HepG2 (cell line): ENCODE measurements around the gene C1orf35. TPM values are rescaled to one million over a fixed set of nuclear protein-coding genes. Genes with fewer than 3 reads are reported as not detected.

Experiments
- ATF3 ChIP-seq: sonication (generic); formaldehyde crosslinking; IDR thresholded peaks from 2 replicates; pipeline ENCODE4 v1.4.0; 2020; ENCODE audit warnings: missing genetic modification reagents
- BRD4 ChIP-seq: sonication (generic); formaldehyde crosslinking; IDR thresholded peaks from 2 replicates; pipeline ENCODE4 v1.4.0; 2020; ENCODE audit warnings: missing genetic modification reagents
- DMAP1 ChIP-seq: IDR thresholded peaks from 2 replicates; pipeline ENCODE4 v1.6.1; 2016
- FOXK2 ChIP-seq: fragments of 450-650 bp; IDR thresholded peaks from 2 replicates; pipeline ENCODE4 v1.6.1; 2016
- MAF1 ChIP-seq: sonication (generic); formaldehyde crosslinking; IDR thresholded peaks from 2 replicates; pipeline ENCODE4 v1.5.0; 2020; ENCODE audit warnings: missing genetic modification reagents, borderline replicate concordance
- MBNL3 ChIP-seq: fragments of 250-450 bp; sonication (Bioruptor Pico); conservative IDR thresholded peaks from 2 replicates; pipeline ENCODE4 v1.8.0; 2022; ENCODE audit warnings: mild to moderate bottlenecking, inconsistent platforms
- NFRKB ChIP-seq: fragments of 450-650 bp; IDR thresholded peaks from 2 replicates; pipeline ENCODE4 v1.6.1; 2017
- RBFOX2 ChIP-seq: fragments of 200-400 bp; formaldehyde crosslinking; IDR thresholded peaks from 2 replicates; pipeline ENCODE4 v1.6.1; 2017; ENCODE audit warnings: low read depth, mild to moderate bottlenecking, low read length
- SIN3A ChIP-seq: IDR thresholded peaks from 2 replicates; pipeline ENCODE4 v1.6.1; 2011; ENCODE audit warnings: low read depth, mild to moderate bottlenecking, control low read depth, low read length, borderline replicate concordance
- THAP11 ChIP-seq: IDR thresholded peaks from 2 replicates; pipeline ENCODE4 v1.6.1; 2016; ENCODE audit warnings: missing biosample characterization, missing genetic modification reagents
- ZBTB43 ChIP-seq: sonication (generic); formaldehyde crosslinking; conservative IDR thresholded peaks from 2 replicates; pipeline ENCODE4 v1.4.0; 2020; ENCODE audit warnings: missing genetic modification reagents
- ZFP62 ChIP-seq: sonication (generic); formaldehyde crosslinking; IDR thresholded peaks from 2 replicates; pipeline ENCODE4 v1.4.0; 2020; ENCODE audit warnings: missing genetic modification reagents
- ZFP82 ChIP-seq: sonication (generic); formaldehyde crosslinking; IDR thresholded peaks from 2 replicates; pipeline ENCODE4 v1.5.1; 2020; ENCODE audit warnings: mild to moderate bottlenecking, missing genetic modification reagents, borderline replicate concordance
- ZIK1 ChIP-seq: sonication (generic); formaldehyde crosslinking; IDR thresholded peaks from 2 replicates; pipeline ENCODE4 v1.5.0; 2020; ENCODE audit warnings: mild to moderate bottlenecking, low read depth, missing genetic modification reagents, borderline replicate concordance
- ZNF260 ChIP-seq: sonication (generic); formaldehyde crosslinking; IDR thresholded peaks from 2 replicates; pipeline ENCODE4 v1.4.0; 2020; ENCODE audit warnings: missing genetic modification reagents, low read depth, mild to moderate bottlenecking, borderline replicate concordance
- ZNF512 ChIP-seq: sonication (generic); formaldehyde crosslinking; IDR thresholded peaks from 2 replicates; pipeline ENCODE4 v1.4.0; 2020; ENCODE audit warnings: mild to moderate bottlenecking, missing genetic modification reagents
- ZNF546 ChIP-seq: sonication (generic); formaldehyde crosslinking; conservative IDR thresholded peaks from 2 replicates; pipeline ENCODE4 v1.8.1; 2023; ENCODE audit warnings: mild to moderate bottlenecking, missing genetic modification reagents
- ZNF549 ChIP-seq: sonication (generic); formaldehyde crosslinking; IDR thresholded peaks from 2 replicates; pipeline ENCODE4 v1.5.0; 2020; ENCODE audit warnings: missing genetic modification reagents
- ZNF670 ChIP-seq: sonication (generic); formaldehyde crosslinking; IDR thresholded peaks from 2 replicates; pipeline ENCODE4 v1.8.0; 2022; ENCODE audit warnings: mild to moderate bottlenecking, missing genetic modification reagents, borderline replicate concordance
- ZNF724P ChIP-seq: sonication (generic); formaldehyde crosslinking; IDR thresholded peaks from 2 replicates; pipeline ENCODE4 v1.8.0; 2022; ENCODE audit warnings: missing genetic modification reagents, borderline replicate concordance
- ZNF747 ChIP-seq: sonication (generic); formaldehyde crosslinking; IDR thresholded peaks from 2 replicates; pipeline ENCODE4 v1.8.1; 2023; ENCODE audit warnings: missing genetic modification reagents, mild to moderate bottlenecking, borderline replicate concordance
- ZNF83 ChIP-seq: sonication (generic); formaldehyde crosslinking; IDR thresholded peaks from 2 replicates; pipeline ENCODE4 v1.4.0; 2020; ENCODE audit warnings: missing genetic modification reagents, mild to moderate bottlenecking, borderline replicate concordance
- ZZZ3 ChIP-seq: sonication (generic); formaldehyde crosslinking; IDR thresholded peaks from 2 replicates; pipeline ENCODE4 v1.4.0; 2020; ENCODE audit warnings: missing genetic modification reagents, mild to moderate bottlenecking, borderline replicate concordance
- polyA plus RNA-seq, 8 experiments: library from polyadenylated mRNA; depleted of rRNA in 3 of 8; stranded (reverse) in 7 of 8; unstranded in 1 of 8; fragments of >200 nt; fragmentation: Illumina TruSeq in 4 of 8; extraction: Trizol in 4 of 8; gene quantifications; 2 replicates each; pipeline versions ENCODE4 v1.2.1 to v1.2.3, GENCODE V29; 2011 to 2016; ENCODE audit warnings: low read depth in 4 of 8, missing spikeins in 1 of 8, mixed read lengths in 1 of 8; ENCODE audit not compliant: insufficient read depth in 1 of 8
- total RNA-seq, 5 experiments: library from RNA; depleted of rRNA; stranded (reverse); fragments of >200 nt; fragmentation: Illumina TruSeq; extraction: Trizol; gene quantifications; 2 replicates each; pipeline ENCODE4 v1.2.3, GENCODE V29; 2016; ENCODE audit warnings: low read depth in 1 of 5
- TF ChIP-seq, protein P1 (sequence below): IDR thresholded peaks from 2 replicates; pipeline ENCODE4 v1.6.1; 2016; ENCODE audit warnings: low read depth, control low read depth
- TF ChIP-seq, protein P2 (sequence below): IDR thresholded peaks from 2 replicates; pipeline ENCODE4 v1.6.1; 2016; ENCODE audit warnings: missing compliant biosample characterization, missing genetic modification reagents, borderline replicate concordance

Gene C1orf35
- total and polyA plus RNA-seq, 2 of the 13 experiments (the other 11 are each of a cell fraction or from before 2014, with no cell fraction given): 8.1 to 19.3 TPM

DNA sequence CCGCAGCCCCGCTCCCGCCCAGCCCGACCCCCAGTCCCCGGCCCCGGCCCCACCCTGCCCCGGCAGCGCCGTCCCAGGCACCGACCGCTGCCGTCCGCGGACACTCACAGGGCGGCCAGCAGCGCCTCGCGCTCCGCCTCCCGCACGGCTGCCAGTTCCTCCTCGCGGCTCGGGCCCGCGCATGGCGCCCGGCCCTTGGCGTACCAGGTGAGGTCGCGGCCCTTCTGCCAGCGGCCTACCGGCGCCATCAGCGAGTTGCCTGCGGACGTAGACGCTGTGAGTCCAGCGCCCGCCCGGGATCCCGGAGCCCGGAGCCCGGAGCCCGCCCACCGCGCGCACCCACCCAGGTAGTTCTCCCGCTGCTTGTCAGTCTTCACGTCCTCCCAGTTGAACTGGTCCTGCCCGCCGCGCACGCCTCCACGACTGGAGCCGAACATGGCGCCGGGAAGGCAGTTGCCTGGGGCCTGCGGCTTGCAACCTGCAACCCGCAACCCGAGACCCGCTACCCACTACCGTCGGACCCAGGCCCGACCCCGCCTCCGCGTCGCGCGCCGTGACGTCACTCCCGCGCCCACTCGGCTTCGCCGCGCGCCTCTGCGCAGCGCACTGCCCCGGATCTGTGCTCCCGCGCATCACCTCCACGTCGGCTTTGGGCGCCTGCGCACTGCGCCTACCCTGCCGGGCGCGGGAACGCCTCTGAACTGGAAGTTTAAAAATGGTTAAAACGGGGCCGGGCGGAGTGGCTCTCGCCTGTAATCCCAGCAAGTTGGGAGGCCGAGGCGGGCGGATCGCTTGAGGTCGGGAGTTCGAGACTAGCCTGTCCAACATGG is at the start of gene C1orf35 (continued):
- TF ChIP-seq FOXK2 (no peak), ZNF724P (CRISPR knock-in tag) (peak; percentile 84; the same call in 1 of the 2 replicates), ZNF549 (CRISPR knock-in tag) (no peak), ZNF670 (CRISPR knock-in tag) (0 out of 2 replicates have a peak, but pooled peaks have one; percentile 36), NFRKB (no peak), ATF3 (CRISPR knock-in tag) (peak; percentile 41; the same call in 1 of the 2 replicates), BRD4 (CRISPR knock-in tag) (peak; percentile 57), ZBTB43 (CRISPR knock-in tag) (no peak; the same call in 1 of the 2 replicates), ZFP62 (CRISPR knock-in tag) (no peak), MAF1 (no peak), RBFOX2 (peak; percentile 82), ZZZ3 (CRISPR knock-in tag) (peak; percentile 88; the same call in 1 of the 2 replicates), ZNF546 (CRISPR knock-in tag) (peak; percentile 42; the same call in 1 of the 2 replicates), ZNF512 (CRISPR knock-in tag) (no peak), THAP11 (CRISPR knock-in tag) (peak; percentile 94), DMAP1 (CRISPR knock-in tag) (peak; percentile 91), SIN3A (no peak; the same call in 1 of the 2 replicates), MBNL3 (CRISPR knock-in tag) (no peak), ZFP82 (CRISPR knock-in tag) (no peak), ZNF747 (CRISPR knock-in tag) (peak; percentile 88; the same call in 1 of the 2 replicates), ZNF260 (CRISPR knock-in tag) (no peak), ZIK1 (CRISPR knock-in tag) (peak; percentile 68; the same call in 1 of the 2 replicates), ZNF83 (CRISPR knock-in tag) (no peak)
- TF ChIP-seq, protein P1, sequence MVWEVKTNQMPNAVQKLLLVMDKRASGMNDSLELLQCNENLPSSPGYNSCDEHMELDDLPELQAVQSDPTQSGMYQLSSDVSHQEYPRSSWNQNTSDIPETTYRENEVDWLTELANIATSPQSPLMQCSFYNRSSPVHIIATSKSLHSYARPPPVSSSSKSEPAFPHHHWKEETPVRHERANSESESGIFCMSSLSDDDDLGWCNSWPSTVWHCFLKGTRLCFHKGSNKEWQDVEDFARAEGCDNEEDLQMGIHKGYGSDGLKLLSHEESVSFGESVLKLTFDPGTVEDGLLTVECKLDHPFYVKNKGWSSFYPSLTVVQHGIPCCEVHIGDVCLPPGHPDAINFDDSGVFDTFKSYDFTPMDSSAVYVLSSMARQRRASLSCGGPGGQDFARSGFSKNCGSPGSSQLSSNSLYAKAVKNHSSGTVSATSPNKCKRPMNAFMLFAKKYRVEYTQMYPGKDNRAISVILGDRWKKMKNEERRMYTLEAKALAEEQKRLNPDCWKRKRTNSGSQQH (CRISPR knock-in tag): no peak
- TF ChIP-seq, protein P2, sequence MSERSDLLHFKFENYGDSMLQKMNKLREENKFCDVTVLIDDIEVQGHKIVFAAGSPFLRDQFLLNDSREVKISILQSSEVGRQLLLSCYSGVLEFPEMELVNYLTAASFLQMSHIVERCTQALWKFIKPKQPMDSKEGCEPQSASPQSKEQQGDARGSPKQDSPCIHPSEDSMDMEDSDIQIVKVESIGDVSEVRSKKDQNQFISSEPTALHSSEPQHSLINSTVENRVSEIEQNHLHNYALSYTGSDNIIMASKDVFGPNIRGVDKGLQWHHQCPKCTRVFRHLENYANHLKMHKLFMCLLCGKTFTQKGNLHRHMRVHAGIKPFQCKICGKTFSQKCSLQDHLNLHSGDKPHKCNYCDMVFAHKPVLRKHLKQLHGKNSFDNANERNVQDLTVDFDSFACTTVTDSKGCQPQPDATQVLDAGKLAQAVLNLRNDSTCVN (CRISPR knock-in tag): peak; percentile 69; the same call in 1 of the 2 replicates
